Activated naive CD4-positive, alpha-beta T cell treated with anti-CD3 and anti-CD28 coated beads for 36 hours (primary cell): ENCODE measurements around the gene RAB44. TPM values are rescaled to one million over a fixed set of nuclear protein-coding genes. Genes with fewer than 3 reads are reported as not detected.
A peak's percentile ranks its signal among the peaks of the same experiment; 100 is the strongest.

Experiments used
- CTCF ChIA-PET: fragments of 350-600 bp; sonication (Branson Sonifier 250); formaldehyde crosslinking; loops from one replicate; lab custom pipeline; 2021; ENCODE audit warnings: antibody characterized with exemption; lab: Charles Lee
- DNase-seq: peaks from one replicate; pipeline ENCODE4 v3.0.0-alpha.2; 2020
- H3K27ac Mint-ChIP-seq: one replicate; pipeline ENCODE4 v1.8.0; 2021; ENCODE audit warnings: mild to moderate bottlenecking, mixed read lengths
- H3K27me3 Mint-ChIP-seq: one replicate; pipeline ENCODE4 v1.8.0; 2021; ENCODE audit warnings: low read depth, mixed read lengths
- H3K36me3 Mint-ChIP-seq: one replicate; pipeline ENCODE4 v1.8.0; 2021; ENCODE audit warnings: low read depth, mixed read lengths
- H3K4me1 Mint-ChIP-seq: one replicate; pipeline ENCODE4 v1.8.0; 2021; ENCODE audit warnings: low read depth, mixed read lengths
- H3K4me3 Mint-ChIP-seq: one replicate; pipeline ENCODE4 v1.8.0; 2021; ENCODE audit warnings: mild to moderate bottlenecking, moderate library complexity, mixed read lengths
- H3K9me3 Mint-ChIP-seq: one replicate; pipeline ENCODE4 v1.8.0; 2021; ENCODE audit warnings: mixed read lengths
- intact Hi-C: fragments of 100-400 bp; cut with micrococcal nuclease; formaldehyde crosslinking; loops from one replicate; pipeline ENCODE4 v1.15.1; 2023
- total RNA-seq, 2 experiments: library from RNA; stranded (reverse); gene quantifications; one replicate each; pipeline ENCODE4 v1.2.3, GENCODE V29; 2021

The RAB44 gene
- total RNA-seq, 2 experiments from 2014 or later, result 0.05 TPM; not detected in 1

- CTCF ChIA-PET, result interaction anchor here (2.0 to 6.1 kb wide), 3 partner anchors 20 to 256 kb away, joined by 6 to 71 read pairs (median 31); no protein-coding TSS in a partner anchor
- peaks cover 13% of the 10 kb centered on the region for H3K4me1 Mint-ChIP-seq
- no peak for DNase-seq
- H3K4me3 Mint-ChIP-seq, result no peak overlapping the region
- intact Hi-C loops, result no loop called here
- no peaks in the 10 kb centered on the region for H3K36me3 Mint-ChIP-seq
- H3K9me3 Mint-ChIP-seq, result no peaks in the 10 kb centered on the region
- no peaks in the 10 kb centered on the region for H3K27me3 Mint-ChIP-seq
- no peak overlapping the region for H3K27ac Mint-ChIP-seq
Observed at GRCh38 chr6:36762123-36762522, 64.5 kb downstream of the RAB44 start.

- CTCF ChIA-PET, result interaction anchor here (0.6 to 12.2 kb wide), 12 partner anchors 12 to 254 kb away, joined by 3 to 278 read pairs (median 10); partner anchors contain the start of gene C6orf89
- Mint-ChIP-seq H3K9me3 (no peaks in the 10 kb centered on the region), H3K4me3 (no peak overlapping the region), H3K36me3 (no peaks in the 10 kb centered on the region), H3K4me1 (peaks cover 21% of the 10 kb centered on the region), H3K27me3 (no peaks in the 10 kb centered on the region), H3K27ac (no peak overlapping the region)
- intact Hi-C loops, result no loop called here
- DNase-seq, result no peak
Observed at GRCh38 chr6:36765190-36765589, 67.6 kb downstream of the RAB44 start.

DNA sequence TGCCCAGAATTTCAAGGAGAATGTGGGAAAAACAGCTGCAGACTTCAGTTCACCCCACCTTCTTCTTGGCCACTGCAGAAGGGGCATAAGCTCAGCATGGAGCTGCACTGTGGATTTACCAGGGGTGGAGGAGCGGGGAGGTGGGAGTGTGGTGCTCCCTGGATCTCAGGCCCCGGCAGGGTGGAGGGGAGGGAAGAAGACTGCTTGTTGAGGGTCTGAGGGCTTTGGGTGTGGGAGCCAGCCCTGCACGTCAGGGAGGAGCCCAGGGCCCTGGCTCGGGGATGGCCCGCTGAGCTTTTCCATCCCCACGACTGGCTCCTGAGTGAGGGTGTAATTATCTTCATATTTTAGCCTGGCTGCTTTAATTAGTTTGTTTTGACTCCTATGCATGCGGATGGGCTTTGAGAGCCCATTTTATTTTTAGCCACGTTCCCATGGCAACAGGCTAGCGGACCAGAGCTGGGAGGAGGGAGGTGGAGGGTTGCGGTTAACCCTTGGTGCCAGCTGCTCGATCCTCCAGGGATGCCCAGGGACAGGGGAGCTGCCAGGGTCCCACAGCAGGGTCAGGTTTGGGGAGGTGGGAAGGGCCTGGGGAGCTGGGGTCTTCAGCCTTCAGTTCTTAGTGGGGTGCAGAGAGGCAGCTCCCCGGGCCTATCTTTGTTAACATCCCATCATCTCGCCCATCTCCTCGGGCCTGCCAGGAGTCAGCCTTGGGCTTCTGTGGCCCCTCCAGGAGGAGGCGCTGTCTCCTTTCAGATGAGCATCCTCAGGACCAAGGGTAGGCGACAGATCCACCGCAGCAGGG, 68.2 kb downstream of the RAB44 start:
- Mint-ChIP-seq H3K27me3 (no peaks in the 10 kb centered on the region), H3K9me3 (no peaks in the 10 kb centered on the region), H3K4me1 (peaks cover 27% of the 10 kb centered on the region), H3K27ac (no peak overlapping the region), H3K36me3 (no peaks in the 10 kb centered on the region), H3K4me3 (no peak overlapping the region)
- intact Hi-C loops, result loop anchor here (1.0 kb wide), 4 partner anchors 17 to 445 kb away; no protein-coding TSS in a partner anchor
- CTCF ChIA-PET, result interaction anchor here (0.6 to 12.2 kb wide), 24 partner anchors 10 to 445 kb away, joined by 3 to 278 read pairs (median 6); partner anchors contain the start of gene C6orf89
- DNase-seq, result peak; percentile 91

GRCh38 chr6:36766399-36766945, 68.8 kb downstream of the RAB44 start:
- Mint-ChIP-seq H3K9me3 (no peaks in the 10 kb centered on the region), H3K4me1 (peaks cover 30% of the 10 kb centered on the region), H3K27ac (no peak overlapping the region), H3K4me3 (no peak overlapping the region), H3K36me3 (no peaks in the 10 kb centered on the region), H3K27me3 (no peaks in the 10 kb centered on the region)
- no peak for DNase-seq
- intact Hi-C loops, result loop anchor here (1.0 kb wide), 4 partner anchors 16 to 444 kb away; no protein-coding TSS in a partner anchor
- CTCF ChIA-PET, result interaction anchor here (0.6 to 12.2 kb wide), 28 partner anchors 9 to 444 kb away, joined by 3 to 278 read pairs (median 5); no protein-coding TSS in a partner anchor

- peak; percentile 29 for DNase-seq
- Mint-ChIP-seq H3K36me3 (no peaks in the 10 kb centered on the region), H3K4me3 (peak overlapping the region; percentile 55), H3K27ac (peak overlapping the region; percentile 79), H3K27me3 (no peaks in the 10 kb centered on the region), H3K4me1 (peaks cover 30% of the 10 kb centered on the region), H3K9me3 (no peaks in the 10 kb centered on the region)
- CTCF ChIA-PET, result interaction anchor here (0.7 to 12.2 kb wide), 12 partner anchors 10 to 440 kb away, joined by 3 to 278 read pairs (median 6); partner anchors contain the start of gene PPIL1
- intact Hi-C loops, result no loop called here
Observed at GRCh38 chr6:36769183-36769675, 71.6 kb downstream of the RAB44 start.

DNA sequence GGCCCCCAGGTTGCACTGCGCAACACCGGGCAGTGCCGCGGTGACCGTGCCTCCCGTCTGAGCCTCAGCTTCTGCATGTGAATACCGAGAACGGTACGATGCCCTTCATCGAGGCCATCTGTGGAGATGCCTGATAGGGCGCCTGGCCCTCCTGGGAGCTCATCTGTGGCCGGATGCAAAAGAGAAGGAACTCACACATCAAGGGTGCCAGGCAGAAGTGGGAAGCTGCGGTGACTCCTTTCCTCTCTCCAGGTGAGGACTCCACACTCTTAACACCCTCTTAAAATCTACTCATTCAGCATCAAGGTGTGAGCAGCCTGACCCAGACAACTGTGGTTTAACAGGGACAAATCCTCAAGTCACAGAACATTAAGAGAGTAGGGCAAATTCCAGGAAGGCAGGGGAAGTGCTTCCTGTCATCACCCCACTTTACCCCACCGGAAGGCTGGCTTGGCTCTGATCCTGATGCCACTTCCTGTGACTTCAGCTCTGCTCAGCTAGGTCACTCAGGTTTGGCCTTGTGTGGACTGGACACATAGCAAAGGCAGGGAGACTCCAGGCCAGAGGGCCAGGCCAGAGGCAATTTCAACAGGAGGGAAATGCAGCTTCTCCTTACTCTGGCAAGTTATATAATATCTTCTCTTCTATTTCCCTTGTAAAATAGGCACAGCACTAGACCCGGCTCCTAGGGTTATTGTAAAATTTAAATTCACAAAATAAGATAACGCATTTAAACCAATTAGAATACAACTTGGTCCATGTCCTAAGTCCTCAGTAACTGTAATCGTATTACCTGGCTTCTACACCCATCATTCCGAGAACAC, 72.3 kb downstream of the RAB44 start:
- CTCF ChIA-PET, result interaction anchor here (1.0 to 12.2 kb wide), 9 partner anchors 11 to 440 kb away, joined by 3 to 278 read pairs (median 5); partner anchors contain the start of gene PPIL1
- Mint-ChIP-seq H3K27ac (peak overlapping the region; percentile 79), H3K9me3 (no peaks in the 10 kb centered on the region), H3K4me1 (peaks cover 30% of the 10 kb centered on the region), H3K27me3 (no peaks in the 10 kb centered on the region), H3K36me3 (no peaks in the 10 kb centered on the region), H3K4me3 (peak overlapping the region; percentile 55)
- DNase-seq, result peak; percentile 71
- intact Hi-C loops, result no loop called here

DNA sequence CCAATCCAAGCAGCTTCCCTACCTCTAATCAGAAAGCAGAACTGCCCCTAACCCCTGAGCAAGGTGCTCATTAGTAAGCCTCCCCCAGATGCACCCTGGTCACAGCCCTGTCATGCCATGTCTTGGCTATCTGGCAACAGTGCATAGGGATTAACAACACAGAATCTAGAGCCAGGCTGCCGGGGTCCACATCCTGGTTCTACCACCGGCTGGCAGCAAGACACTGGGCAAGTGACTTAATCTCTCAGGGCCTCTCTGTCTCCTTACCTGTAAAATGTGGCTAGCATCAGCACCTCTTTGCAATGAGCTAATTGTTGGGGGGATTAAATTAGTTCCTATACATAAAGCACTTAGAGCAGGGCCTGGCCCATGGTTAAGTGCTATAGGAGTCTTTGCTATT, 73.5 kb downstream of the RAB44 start:
- Mint-ChIP-seq H3K27ac (peak overlapping the region; percentile 67), H3K36me3 (no peaks in the 10 kb centered on the region), H3K4me1 (peaks cover 30% of the 10 kb centered on the region), H3K27me3 (no peaks in the 10 kb centered on the region), H3K4me3 (no peak overlapping the region), H3K9me3 (no peaks in the 10 kb centered on the region)
- CTCF ChIA-PET, result interaction anchor here (0.6 to 12.2 kb wide), 4 partner anchors 11 to 248 kb away, joined by 3 to 278 read pairs (median 72); no protein-coding TSS in a partner anchor
- no peak for DNase-seq
- intact Hi-C loops, result no loop called here

DNA sequence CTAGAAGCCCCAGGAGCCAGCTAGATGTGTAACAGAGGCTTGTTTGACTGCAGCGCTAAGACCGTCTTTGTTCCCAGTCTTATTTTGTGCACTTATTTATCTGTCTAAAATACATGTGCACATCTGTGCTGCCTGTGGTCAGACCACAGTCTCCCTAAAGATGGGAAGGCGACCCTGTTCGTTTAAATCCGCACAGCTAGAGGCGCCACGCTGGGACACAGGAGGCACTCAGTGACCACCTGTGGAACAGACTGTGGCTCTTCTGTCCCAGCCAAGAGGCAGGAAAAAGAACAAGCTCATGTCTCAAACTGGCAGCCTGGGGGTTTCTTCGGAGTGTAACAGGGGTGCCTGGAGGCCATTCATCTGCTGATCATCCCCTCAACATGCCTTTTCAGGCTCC, 74.8 kb downstream of the RAB44 start:
- DNase-seq, result no peak
- no peaks in the 10 kb centered on the region for H3K36me3 Mint-ChIP-seq
- H3K4me1 Mint-ChIP-seq, result peaks cover 27% of the 10 kb centered on the region
- no peak overlapping the region for H3K27ac Mint-ChIP-seq
- intact Hi-C loops, result no loop called here
- CTCF ChIA-PET, result interaction anchor here (0.6 to 12.2 kb wide), 6 partner anchors 10 to 246 kb away, joined by 3 to 278 read pairs (median 4); no protein-coding TSS in a partner anchor
- H3K27me3 Mint-ChIP-seq, result no peaks in the 10 kb centered on the region
- H3K4me3 Mint-ChIP-seq, result no peak overlapping the region
- no peaks in the 10 kb centered on the region for H3K9me3 Mint-ChIP-seq

DNA sequence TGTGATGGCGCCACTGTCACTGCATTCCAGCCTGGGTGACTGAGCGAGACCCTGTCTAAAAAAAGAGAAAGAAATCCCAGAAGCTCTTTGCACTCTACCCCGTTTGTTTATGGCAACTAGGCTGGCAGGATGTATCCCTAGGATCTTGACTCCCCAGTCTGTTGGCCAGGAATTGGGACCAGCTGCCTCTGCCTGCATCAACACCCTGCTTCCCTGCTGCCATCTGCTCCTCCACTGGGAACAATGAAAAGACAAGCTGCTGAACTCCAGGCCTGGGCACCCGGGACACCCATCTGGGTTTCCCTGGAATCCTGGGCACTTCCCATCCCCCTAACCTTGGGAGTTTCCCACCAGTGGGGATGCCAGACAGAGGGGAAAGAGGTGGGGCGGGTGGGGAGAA, 76.7 kb downstream of the RAB44 start:
- intact Hi-C loops, result no loop called here
- CTCF ChIA-PET, result interaction anchor here (1.0 to 12.2 kb wide), 3 partner anchors 8 to 244 kb away, joined by 3 to 278 read pairs (median 8); no protein-coding TSS in a partner anchor
- H3K27ac Mint-ChIP-seq, result no peak overlapping the region
- no peaks in the 10 kb centered on the region for H3K36me3 Mint-ChIP-seq
- no peak overlapping the region for H3K4me3 Mint-ChIP-seq
- H3K27me3 Mint-ChIP-seq, result no peaks in the 10 kb centered on the region
- no peaks in the 10 kb centered on the region for H3K9me3 Mint-ChIP-seq
- peaks cover 18% of the 10 kb centered on the region for H3K4me1 Mint-ChIP-seq
- no peak for DNase-seq

- DNase-seq, result no peak
- CTCF ChIA-PET, result interaction anchor here (1.1 to 2.4 kb wide), 4 partner anchors 8 to 160 kb away, joined by 3 to 8 read pairs (median 4); no protein-coding TSS in a partner anchor
- intact Hi-C loops, result no loop called here
- Mint-ChIP-seq H3K36me3 (no peaks in the 10 kb centered on the region), H3K9me3 (no peaks in the 10 kb centered on the region), H3K27ac (no peak overlapping the region), H3K4me3 (no peak overlapping the region), H3K27me3 (no peaks in the 10 kb centered on the region), H3K4me1 (no peaks in the 10 kb centered on the region)
Observed at GRCh38 chr6:36776167-36776566, 78.5 kb downstream of the RAB44 start.

DNA sequence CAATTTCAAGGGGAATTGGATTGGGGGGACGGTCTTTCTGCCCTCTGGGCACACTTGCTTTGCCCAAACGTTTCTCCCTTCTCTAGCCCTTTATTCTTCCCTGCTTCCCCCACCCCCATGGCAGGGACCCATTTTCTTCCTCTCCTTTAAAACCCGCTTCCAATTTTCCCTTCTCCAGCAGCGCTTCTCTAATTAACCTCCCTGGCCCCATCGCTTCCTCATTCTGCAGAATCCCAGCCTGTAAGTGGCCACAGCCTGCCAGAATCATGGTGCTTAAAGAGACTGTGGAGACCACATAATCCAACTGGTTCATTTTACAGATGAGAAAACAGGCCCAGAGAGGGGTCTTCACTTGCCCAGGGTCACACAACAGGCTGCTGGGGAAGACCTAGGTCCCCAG, 80.2 kb downstream of the RAB44 start:
- no peak overlapping the region for H3K27ac Mint-ChIP-seq
- intact Hi-C loops, result no loop called here
- DNase-seq, result no peak

More for the DNA sequence above, 80.2 kb downstream of the RAB44 start:
- H3K27me3 Mint-ChIP-seq, result no peaks in the 10 kb centered on the region
- H3K4me3 Mint-ChIP-seq, result no peak overlapping the region
- no peaks in the 10 kb centered on the region for H3K9me3 Mint-ChIP-seq
- H3K36me3 Mint-ChIP-seq, result no peaks in the 10 kb centered on the region
- H3K4me1 Mint-ChIP-seq, result no peaks in the 10 kb centered on the region
- CTCF ChIA-PET, result interaction anchor here (3.8 to 8.0 kb wide), 2 partner anchors 9 to 18 kb away, joined by 27 to 278 read pairs; no protein-coding TSS in a partner anchor
